ENCODE results near the gene HELT.

DNA sequence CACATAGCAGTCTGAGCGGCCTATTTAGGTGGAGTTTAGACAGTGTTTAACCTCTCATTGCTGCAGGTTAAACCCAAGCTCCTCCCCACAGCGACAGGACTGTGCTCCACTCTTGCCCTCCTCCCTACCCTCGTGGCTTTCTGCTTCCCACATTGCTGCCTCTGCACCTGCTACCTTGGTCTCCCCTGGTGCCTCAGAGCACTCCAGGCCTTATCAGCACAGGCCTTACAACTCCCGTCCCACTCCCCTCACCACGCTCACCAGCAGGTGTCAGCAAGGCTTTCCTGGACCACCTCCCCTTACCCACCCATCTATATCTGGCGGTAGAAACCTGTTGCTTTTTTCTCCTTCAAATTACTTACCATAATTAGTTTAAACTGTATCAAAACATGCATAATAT, 18.6 kb downstream of the HELT start:
- TF ChIP-seq, protein P1, sequence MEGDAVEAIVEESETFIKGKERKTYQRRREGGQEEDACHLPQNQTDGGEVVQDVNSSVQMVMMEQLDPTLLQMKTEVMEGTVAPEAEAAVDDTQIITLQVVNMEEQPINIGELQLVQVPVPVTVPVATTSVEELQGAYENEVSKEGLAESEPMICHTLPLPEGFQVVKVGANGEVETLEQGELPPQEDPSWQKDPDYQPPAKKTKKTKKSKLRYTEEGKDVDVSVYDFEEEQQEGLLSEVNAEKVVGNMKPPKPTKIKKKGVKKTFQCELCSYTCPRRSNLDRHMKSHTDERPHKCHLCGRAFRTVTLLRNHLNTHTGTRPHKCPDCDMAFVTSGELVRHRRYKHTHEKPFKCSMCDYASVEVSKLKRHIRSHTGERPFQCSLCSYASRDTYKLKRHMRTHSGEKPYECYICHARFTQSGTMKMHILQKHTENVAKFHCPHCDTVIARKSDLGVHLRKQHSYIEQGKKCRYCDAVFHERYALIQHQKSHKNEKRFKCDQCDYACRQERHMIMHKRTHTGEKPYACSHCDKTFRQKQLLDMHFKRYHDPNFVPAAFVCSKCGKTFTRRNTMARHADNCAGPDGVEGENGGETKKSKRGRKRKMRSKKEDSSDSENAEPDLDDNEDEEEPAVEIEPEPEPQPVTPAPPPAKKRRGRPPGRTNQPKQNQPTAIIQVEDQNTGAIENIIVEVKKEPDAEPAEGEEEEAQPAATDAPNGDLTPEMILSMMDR (IDR thresholded peaks at IDR 0.05): no peak
- TF ChIP-seq POLR2AphosphoS5 (IDR thresholded peaks at IDR 0.05; ENCODE audit: insufficient read depth in 1 of 2, low read depth in 1 of 2): no peak

All from vagina (tissue), 2 donors.